GM12891 (cell line): ENCODE data around the gene NONO.
"Not testable (repeated sequence)": the region's sequence is repeated elsewhere in the genome, so short reads cannot be mapped to it uniquely, and the experiment has no call there.

Experiments used
- DNase-seq: peaks from one replicate; pipeline ENCODE4 v3.0.0; 2011; ENCODE audit warnings: low spot score; ENCODE audit not compliant: insufficient read length
- FAIRE-seq: peaks from 2 replicates; lab custom pipeline; 2011; peaks lifted over from hg19 to GRCh38; lab: Jason Lieb, UNC
- PAX5 ChIP-seq: IDR thresholded peaks from 2 replicates; pipeline ENCODE4 v1.6.1; 2011; ENCODE audit warnings: low read length, moderate library complexity, mild to moderate bottlenecking; ENCODE audit not compliant: insufficient read depth, severe bottlenecking
- POLR2A ChIP-seq: IDR thresholded peaks from 2 replicates; pipeline ENCODE4 v1.6.1; 2011; ENCODE audit warnings: low read depth, low read length, control low read depth
- POLR2AphosphoS5 ChIP-seq: IDR thresholded peaks from 2 replicates; pipeline ENCODE4 v1.6.1; 2011; ENCODE audit warnings: low read depth, low read length, control low read depth
- POU2F2 ChIP-seq: IDR thresholded peaks from 2 replicates; pipeline ENCODE4 v1.6.1; 2011; ENCODE audit warnings: low read depth, mild to moderate bottlenecking, control low read depth, low read length, moderate library complexity
- SPI1 ChIP-seq: IDR thresholded peaks from 2 replicates; pipeline ENCODE4 v1.6.1; 2011; ENCODE audit warnings: low read depth, low read length, control low read depth
- TAF1 ChIP-seq: IDR thresholded peaks from 2 replicates; pipeline ENCODE4 v1.6.1; 2011; ENCODE audit warnings: low read depth, low read length, control low read depth

The NONO gene

GRCh38 chrX:71252221-71252620 is 31.2 kb upstream of the NONO start:
- DNase-seq: no peak
- TF ChIP-seq TAF1: no peak
- no peak for TF ChIP-seq POLR2AphosphoS5
- TF ChIP-seq POU2F2: no peak
- TF ChIP-seq SPI1: no peak
- TF ChIP-seq PAX5: no peak
- TF ChIP-seq POLR2A: no peak
- peak; percentile 13 for FAIRE-seq

GRCh38 chrX:71253253-71254091 is 30.0 kb upstream of the NONO start:
- FAIRE-seq (peak; percentile 72), DNase-seq (no peak)
- TF ChIP-seq TAF1 (no peak), SPI1 (no peak), PAX5 (no peak)

GRCh38 chrX:71254092-71254963 is 29.1 kb upstream of the NONO start, which contains the start of gene ZMYM3:
Gene ZMYM3 (minus strand): TSS chrX:71254140. CDS start chrX:71253255, 885 bp downstream.
- DNase-seq (peak; percentile 74), FAIRE-seq (peak; percentile 93)
- TF ChIP-seq POLR2AphosphoS5 (no peak), POLR2A (0 out of 2 replicates have a peak, but pooled peaks have one; percentile 3), PAX5 (no peak)

- DNase-seq (no peak), FAIRE-seq (peak; percentile 74)
Measured at GRCh38 chrX:71256051-71256450, 27.4 kb upstream of the NONO start.

GRCh38 chrX:71256856-71257255 is 26.6 kb upstream of the NONO start:
- no peak for TF ChIP-seq POLR2A
- TF ChIP-seq TAF1: no peak
- TF ChIP-seq POLR2AphosphoS5: no peak
- no peak for TF ChIP-seq SPI1
- TF ChIP-seq PAX5: no peak
- no peak for TF ChIP-seq POU2F2
- no peak for FAIRE-seq

More at GRCh38 chrX:71256051-71256450, 27.4 kb upstream of the NONO start:
- TF ChIP-seq TAF1 (no peak), SPI1 (no peak), POLR2AphosphoS5 (no peak), POLR2A (no peak), PAX5 (no peak), POU2F2 (no peak)

GRCh38 chrX:71268624-71269023 is 14.8 kb upstream of the NONO start:
- DNase-seq, FAIRE-seq: not testable (repeated sequence)

More at GRCh38 chrX:71256856-71257255, 26.6 kb upstream of the NONO start:
- DNase-seq: no peak

GRCh38 chrX:71269801-71270395 is 13.5 kb upstream of the NONO start:
- FAIRE-seq: no peak

GRCh38 chrX:71272313-71272712 is 11.1 kb upstream of the NONO start:
- FAIRE-seq, DNase-seq: not testable (repeated sequence)

More at GRCh38 chrX:71269801-71270395, 13.5 kb upstream of the NONO start:
- DNase-seq: no peak
- TF ChIP-seq TAF1 (no peak), POLR2AphosphoS5 (no peak), POLR2A (no peak), PAX5 (no peak), SPI1 (no peak), POU2F2 (no peak)

GRCh38 chrX:71281300-71281699 is 2.1 kb upstream of the NONO start:
- DNase-seq, FAIRE-seq: not testable (repeated sequence)
